GM19452 (cell line): ENCODE data around the gene PTPRN2.

Experiments used
- ATAC-seq: cut with Tn5 transposase; IDR thresholded peaks from one replicate; pipeline ENCODE4 v1.9.1; 2021; ENCODE audit not compliant: unreplicated experiment

The PTPRN2 gene

GRCh38 chr7:158602905-158603772 is 15.5 kb upstream of the PTPRN2 start:
- peak; percentile 53 for ATAC-seq

- ATAC-seq, result no peak
Measured at GRCh38 chr7:158602041-158602440, 14.4 kb upstream of the PTPRN2 start.

GRCh38 chr7:158601090-158601489 is 13.5 kb upstream of the PTPRN2 start:
- no peak for ATAC-seq

GRCh38 chr7:158596745-158597144 is 9.1 kb upstream of the PTPRN2 start:
- ATAC-seq, result no peak

GRCh38 chr7:158596309-158596708 is 8.7 kb upstream of the PTPRN2 start:
- no peak for ATAC-seq

- no peak for ATAC-seq
Measured at GRCh38 chr7:158595068-158595467, 7.4 kb upstream of the PTPRN2 start.

GRCh38 chr7:158592541-158592940 is 4.9 kb upstream of the PTPRN2 start:
- no peak for ATAC-seq

- no peak for ATAC-seq
Measured at GRCh38 chr7:158591944-158592343, 4.3 kb upstream of the PTPRN2 start.

GRCh38 chr7:158590181-158590530 is 2.5 kb upstream of the PTPRN2 start:
- ATAC-seq, result no peak

GRCh38 chr7:158589653-158590052 is 2.0 kb upstream of the PTPRN2 start:
- no peak for ATAC-seq

GRCh38 chr7:158588878-158589442 is 1.3 kb upstream of the PTPRN2 start:
- ATAC-seq, result no peak

GRCh38 chr7:158588085-158588877 is 658 bp upstream of the PTPRN2 start:
- no peak for ATAC-seq

GRCh38 chr7:158586499-158587161 is 993 bp downstream of the PTPRN2 start:
- ATAC-seq, result no peak

- no peak for ATAC-seq
Measured at GRCh38 chr7:158585721-158586498, 1.7 kb downstream of the PTPRN2 start.

GRCh38 chr7:158584407-158584806 is 3.2 kb downstream of the PTPRN2 start:
- no peak for ATAC-seq

- no peak for ATAC-seq
Measured at GRCh38 chr7:158583810-158584209, 3.8 kb downstream of the PTPRN2 start.

- no peak for ATAC-seq
Measured at GRCh38 chr7:158583143-158583542, 4.5 kb downstream of the PTPRN2 start.

- ATAC-seq, result no peak
Measured at GRCh38 chr7:158582089-158582456, 5.5 kb downstream of the PTPRN2 start.

GRCh38 chr7:158581440-158582088 is 6.1 kb downstream of the PTPRN2 start:
- ATAC-seq, result no peak
